Frontal cortex (tissue), 4 donors: ENCODE results near the gene SPTLC2. TPM values are rescaled to one million over a fixed set of nuclear protein-coding genes. Genes with fewer than 3 reads are reported as not detected.
"Not testable (repeated sequence)": the region's sequence is repeated elsewhere in the genome, so short reads cannot be mapped to it uniquely, and the experiment has no call there.

Experiments used
- DNase-seq, 2 donors: peaks; one replicate each; pipeline ENCODE4 v3.0.0; 2012; ENCODE audit warnings: low spot score in 2 of 2
- FAIRE-seq: peaks from 2 replicates; lab custom pipeline; 2012; peaks lifted over from hg19 to GRCh38; lab: Jason Lieb, UNC
- total RNA-seq: library from RNA; depleted of rRNA; stranded (reverse); fragments of >200 nt; gene quantifications from one replicate; pipeline ENCODE4 v1.2.3, GENCODE V29; 2014
- donor health status: control.
- donor health status: control.
- donor health status: control.

SPTLC2 gene
- total RNA-seq, 1 donor from 2014 or later: 23.2 TPM

GRCh38 chr14:77598366-77599070, 17.9 kb downstream of the SPTLC2 start:
- no peak for FAIRE-seq
- DNase-seq: no peak

DNA sequence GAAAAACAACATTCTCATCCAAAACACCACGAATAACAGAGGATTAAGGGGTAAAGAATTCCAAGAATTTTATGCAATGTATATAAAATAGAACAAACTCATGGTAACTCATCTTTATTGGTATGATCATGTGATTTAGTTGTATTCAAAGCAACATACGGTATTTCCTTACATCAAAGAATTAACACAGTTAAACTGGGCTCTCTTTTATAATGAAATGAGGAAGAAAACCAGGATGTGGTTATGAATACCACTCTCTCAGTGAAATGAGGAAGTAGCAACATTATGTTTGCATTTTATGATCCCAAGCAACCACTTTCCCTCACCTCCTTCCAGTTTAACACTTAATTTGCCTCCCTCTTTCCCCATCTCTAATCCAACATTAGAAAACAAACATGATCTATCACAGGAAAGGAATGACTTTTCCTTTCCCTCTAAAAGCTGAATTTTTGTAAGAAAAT, 22.9 kb downstream of the SPTLC2 start:
- no peak for DNase-seq
- FAIRE-seq: no peak

DNA sequence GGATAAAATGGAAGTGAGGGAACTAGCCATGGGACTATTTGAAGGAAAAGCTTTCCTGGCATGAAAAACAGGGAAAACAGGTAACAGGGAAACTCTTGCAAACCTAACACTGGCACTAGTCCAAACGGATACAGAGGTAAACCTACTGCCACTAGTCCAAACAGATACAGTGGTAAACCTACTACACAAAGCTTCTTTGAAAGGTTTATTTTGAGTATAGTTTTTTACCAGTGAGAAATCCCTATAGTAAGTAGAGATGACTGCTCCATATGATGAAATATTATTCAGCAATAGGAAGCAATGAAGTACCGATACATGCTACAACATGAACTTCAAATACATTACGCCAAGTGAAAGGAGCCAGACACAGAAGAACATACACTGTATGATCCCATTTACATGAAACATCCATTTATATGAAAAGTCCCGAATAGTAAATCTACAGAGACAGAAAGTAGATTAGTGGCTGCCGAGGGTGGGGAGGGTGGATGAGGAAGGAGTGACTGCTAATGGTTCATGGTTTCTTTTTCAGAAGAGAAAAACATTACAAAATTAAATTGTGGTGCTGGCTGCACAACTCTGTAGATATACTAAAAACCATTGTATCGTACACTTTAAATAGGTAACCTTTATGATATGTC, 25.5 kb downstream of the SPTLC2 start:
- DNase-seq (no peak), FAIRE-seq (no peak)

GRCh38 chr14:77589099-77589498, 27.3 kb downstream of the SPTLC2 start:
- DNase-seq: no peak
- FAIRE-seq: no peak

DNA sequence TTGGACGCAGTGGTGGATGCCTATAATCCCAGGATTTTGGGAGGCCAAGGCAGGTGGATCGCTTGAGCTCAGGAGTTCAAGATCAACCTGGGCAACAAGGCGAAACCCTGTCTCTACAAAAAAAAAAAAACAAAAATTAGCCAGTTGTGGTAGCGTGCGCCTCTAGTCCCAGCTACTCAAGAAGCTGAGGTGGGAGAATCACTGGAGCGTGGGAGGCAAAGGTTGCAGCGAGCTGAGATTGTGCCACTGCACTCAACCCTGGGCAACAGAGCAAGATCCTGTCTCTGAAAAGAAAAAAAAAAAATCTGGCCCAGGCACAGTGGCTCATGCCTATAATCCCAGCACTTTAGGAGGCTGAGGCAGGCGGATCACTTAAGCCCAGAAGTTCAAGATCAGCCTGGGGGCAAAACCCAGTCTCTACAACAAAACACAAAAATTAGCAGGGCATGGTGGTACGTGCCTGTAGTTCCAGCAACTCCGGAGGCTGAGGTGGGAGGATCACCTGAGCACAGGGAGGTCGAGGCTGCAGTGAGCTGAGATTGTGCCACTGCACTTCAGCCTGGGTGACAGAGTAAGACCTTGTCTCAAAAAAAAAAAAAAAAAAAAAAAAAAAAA, 27.9 kb downstream of the SPTLC2 start:
- not testable (repeated sequence) for DNase-seq, FAIRE-seq

DNA sequence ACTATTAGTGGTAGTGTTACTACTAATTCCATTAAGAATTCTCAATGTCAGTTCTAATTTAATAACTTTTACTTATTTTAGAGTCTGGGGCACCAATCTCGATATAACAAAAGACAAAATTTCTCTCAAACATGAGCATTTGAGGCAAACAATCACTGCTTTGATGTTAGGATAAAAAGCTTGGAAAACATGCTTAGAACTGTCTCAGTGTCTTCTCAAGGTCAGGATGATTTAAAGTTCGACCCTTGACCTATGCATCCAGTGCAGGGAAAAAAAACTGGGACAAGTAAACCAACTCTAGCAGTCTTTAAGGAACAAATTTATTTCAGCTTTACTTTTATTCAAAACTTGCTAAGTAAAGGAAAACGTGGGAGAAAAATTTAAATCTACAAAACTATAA, 31.1 kb downstream of the SPTLC2 start:
- DNase-seq (no peak), FAIRE-seq (no peak)

- FAIRE-seq (no peak), DNase-seq (no peak)
Observed at GRCh38 chr14:77584809-77585208, 31.6 kb downstream of the SPTLC2 start.

DNA sequence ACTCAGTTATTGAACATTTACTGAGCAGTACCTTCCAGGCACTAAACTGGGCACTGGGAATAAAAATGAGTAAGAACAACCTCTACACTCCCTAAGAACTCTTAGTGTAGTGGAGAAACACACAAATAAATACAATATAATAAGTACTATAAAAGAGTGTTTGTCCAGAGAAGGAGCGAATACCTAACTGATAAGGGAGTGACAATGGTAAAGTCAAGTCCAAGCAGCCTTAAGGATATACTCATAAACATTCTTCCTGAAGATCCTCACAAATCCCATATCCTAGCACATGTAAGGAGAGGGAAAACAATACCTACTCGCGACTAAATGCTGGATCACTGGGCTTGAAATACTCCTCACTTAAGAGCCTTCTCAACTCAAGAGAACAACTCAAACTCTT, 32.8 kb downstream of the SPTLC2 start:
- FAIRE-seq (no peak), DNase-seq (no peak)

DNA sequence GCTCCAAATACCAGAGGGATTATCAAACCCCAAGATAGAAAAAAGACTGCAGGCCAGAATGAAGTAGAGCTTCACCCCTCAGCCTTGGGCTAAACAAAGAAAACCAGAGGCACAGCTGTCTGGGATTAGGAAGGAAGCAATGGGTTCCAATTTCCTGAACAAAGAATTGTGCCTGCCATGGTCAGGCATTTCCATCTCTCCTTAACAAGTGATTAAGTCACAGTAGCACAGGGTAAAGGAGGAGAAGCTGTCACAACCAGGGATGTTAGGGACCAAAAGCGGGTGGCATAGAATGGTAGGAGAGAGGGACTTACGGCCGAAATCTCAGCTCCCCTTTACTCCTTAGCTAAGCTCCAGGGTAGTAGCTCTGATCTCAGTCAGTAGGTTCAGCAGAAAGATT, 33.9 kb downstream of the SPTLC2 start:
- no peak for DNase-seq
- FAIRE-seq: no peak

DNA sequence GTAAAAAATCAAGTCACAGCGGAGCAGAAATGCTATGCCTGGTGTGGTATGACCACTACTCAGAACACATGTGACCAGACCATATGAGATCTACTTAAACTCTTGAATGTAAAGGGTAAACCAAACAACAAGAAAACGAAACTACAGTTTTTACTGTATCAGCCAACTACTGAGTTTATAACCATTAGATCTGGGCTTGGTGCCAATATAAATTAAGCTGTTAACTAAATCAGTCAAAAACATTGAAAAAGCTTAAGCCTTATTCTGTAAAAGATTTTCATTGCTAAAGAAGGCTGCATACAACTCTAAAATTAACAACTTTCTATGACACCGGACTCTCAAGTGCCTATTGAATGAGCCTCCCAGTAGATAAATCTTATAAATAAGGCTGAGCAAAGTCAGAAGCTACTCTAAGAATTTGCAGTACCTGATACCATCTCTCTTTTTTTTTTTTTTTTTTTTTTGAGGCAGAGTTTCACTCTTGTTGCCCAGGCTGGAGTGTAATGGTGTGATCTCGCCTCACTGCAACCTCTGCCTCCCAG, 35.4 kb downstream of the SPTLC2 start:
- DNase-seq: no peak
- FAIRE-seq: no peak

- FAIRE-seq (no peak), DNase-seq (no peak)
Observed at GRCh38 chr14:77580477-77580876, 36.0 kb downstream of the SPTLC2 start.

GRCh38 chr14:77579780-77580179, 36.7 kb downstream of the SPTLC2 start:
- DNase-seq (no peak), FAIRE-seq (no peak)

- no peak for FAIRE-seq
- no peak for DNase-seq
Observed at GRCh38 chr14:77579065-77579464, 37.4 kb downstream of the SPTLC2 start.

DNA sequence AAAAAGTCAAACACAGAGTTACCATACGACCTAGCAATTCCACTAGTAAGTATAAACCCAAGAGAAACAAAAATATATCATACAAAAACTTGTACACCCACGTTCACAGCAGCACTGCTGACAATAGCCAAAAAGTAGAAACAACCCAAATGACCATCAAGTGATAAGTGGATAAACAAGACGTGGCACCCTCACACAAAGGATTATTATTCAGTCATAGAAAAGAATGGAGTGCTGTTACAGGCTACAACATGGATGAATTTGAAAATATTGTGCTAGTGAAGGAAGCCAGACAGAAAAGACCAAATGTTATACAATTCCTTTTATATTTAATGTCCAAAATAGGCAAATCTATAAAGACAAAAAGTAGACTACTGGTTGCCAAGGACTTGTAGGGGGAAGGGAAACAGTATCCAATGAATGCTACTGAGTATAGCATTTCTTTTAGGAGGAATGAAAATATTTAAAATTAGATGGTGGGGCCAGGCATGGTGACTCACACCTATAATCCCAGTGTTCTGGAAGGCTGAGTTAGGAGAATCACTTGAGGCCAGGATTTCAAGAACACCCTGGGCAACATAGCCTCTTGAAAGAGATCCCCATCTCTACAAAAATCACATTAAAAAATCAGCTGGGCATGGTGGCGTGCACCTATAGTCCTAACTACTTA, 41.9 kb downstream of the SPTLC2 start:
- peak; percentile 42 for FAIRE-seq
- DNase-seq: no peak

DNA sequence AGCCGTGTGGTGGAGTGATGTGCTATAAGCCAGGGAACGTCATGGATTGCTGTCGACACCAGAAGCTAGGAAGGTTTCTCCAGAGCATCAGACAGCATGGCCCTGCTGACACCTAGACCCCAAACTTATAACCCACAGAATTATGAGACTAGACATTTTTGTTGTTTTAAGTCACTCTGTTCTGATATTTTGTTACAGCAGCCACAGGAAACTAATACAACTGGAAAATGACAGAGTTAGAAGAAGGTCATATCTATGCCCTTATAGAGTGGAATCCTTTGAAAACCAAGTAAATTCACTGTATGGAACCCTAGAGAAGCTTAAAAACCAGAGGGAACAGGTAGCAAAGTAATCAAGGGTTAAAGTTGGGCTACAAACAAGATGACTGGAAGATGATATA, 42.5 kb downstream of the SPTLC2 start:
- FAIRE-seq (no peak), DNase-seq (no peak)

DNA sequence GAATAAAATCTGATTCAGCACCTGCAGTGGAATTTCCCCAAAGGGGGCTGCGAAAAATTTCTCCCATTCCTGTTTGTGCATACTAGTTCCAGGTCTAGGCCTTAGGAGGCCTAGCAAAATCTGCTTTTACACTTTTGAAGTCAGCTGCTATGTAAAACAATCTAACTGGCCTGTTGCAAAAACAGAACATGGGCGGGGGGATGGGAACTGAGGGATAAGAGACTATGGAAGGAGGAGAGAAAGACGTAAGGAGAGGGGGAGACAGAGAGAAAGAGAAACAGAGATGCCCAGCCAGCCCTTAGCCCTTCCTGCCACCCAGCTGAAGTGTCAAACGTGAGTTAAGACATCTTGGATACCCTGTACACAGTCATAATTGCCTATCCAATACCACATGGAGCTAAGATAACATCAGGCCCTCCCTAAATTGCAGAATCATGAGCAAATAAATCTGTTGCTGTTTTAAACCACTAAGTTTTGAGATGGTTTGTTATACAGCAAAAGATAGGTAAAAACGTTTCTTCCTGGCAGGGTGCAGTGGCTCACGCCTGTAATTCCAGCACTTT, 45.6 kb downstream of the SPTLC2 start:
- DNase-seq: no peak
- FAIRE-seq: no peak

GRCh38 chr14:77565994-77566305, 50.5 kb downstream of the SPTLC2 start:
- FAIRE-seq: no peak
- DNase-seq: no peak

DNA sequence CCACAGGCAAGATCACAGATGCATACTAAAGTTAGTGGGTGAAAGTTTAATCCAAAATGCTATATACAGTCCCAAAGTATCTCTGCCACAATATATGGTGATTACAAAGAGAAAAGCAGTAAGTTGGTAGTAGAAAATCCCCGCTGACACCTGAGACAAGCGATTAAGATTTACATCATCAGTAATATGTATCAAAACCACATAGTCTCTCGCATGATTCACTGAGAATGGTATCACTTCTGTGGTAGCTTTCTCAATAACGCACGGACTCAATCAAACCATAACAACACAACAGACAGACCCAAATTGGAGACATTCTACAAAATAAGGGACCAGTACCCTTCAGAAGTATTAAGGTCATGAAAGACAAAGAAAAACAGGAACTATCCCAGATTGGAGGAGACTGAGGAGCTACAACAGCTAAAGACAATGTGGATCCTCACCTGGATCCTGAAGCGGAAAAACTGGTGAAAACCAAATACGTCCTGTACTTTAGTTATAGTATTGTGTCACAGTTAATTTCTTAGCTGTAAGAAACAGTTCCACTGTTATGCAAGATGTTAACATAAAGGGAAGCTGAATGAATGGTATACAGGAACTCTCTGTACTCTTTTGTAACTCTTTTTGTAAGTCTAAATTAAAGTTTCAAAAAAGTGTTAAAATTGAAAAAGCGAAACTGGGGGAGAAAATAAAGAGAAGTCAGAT, 51.0 kb downstream of the SPTLC2 start:
- FAIRE-seq (no peak), DNase-seq (no peak)

GRCh38 chr14:77562681-77563080, 53.8 kb downstream of the SPTLC2 start:
- DNase-seq (no peak), FAIRE-seq (no peak)

DNA sequence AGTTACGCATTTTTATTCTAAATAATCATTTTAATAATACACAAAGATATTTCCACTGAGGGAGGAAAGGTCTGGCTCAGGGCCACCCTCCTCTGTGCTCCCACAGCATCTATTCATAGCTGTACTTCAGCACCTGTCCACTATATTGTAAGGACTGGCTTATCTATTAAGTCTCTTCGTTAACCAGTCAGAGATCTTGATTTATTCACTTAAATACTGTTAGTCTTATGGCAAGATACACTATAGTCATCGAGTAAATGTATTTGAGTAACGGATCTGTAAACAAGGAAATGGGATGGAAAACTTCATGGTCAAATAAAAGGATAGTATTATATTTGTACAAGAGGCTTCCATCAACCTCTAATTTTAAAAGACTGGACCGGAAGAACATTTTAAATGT, 54.6 kb downstream of the SPTLC2 start:
- no peak for DNase-seq
- FAIRE-seq: no peak
